Mesendoderm (in vitro differentiated cells): ENCODE results near the gene NXPH1.

ENCODE experiments used
- DNase-seq: peaks from one replicate; pipeline ENCODE4 v3.0.0; 2013
- H2AK5ac ChIP-seq: 2 replicates; pipeline ENCODE4 v1.6.1; 2013; ENCODE audit warnings: low read length, inconsistent platforms
- H2BK120ac ChIP-seq: 2 replicates; pipeline ENCODE4 v1.6.1; 2013; ENCODE audit warnings: low read depth, mild to moderate bottlenecking, low read length, moderate library complexity, mixed read lengths
- H2BK15ac ChIP-seq: replicated peaks from 2 replicates; pipeline ENCODE4 v1.6.1; 2013; ENCODE audit warnings: low read depth, mild to moderate bottlenecking, moderate library complexity
- H2BK5ac ChIP-seq: 2 replicates; pipeline ENCODE4 v1.6.1; 2013; ENCODE audit warnings: low read length, inconsistent platforms
- H3K18ac ChIP-seq: 2 replicates; pipeline ENCODE4 v1.6.1; 2013; ENCODE audit warnings: mild to moderate bottlenecking, low read length, mixed read lengths
- H3K23ac ChIP-seq: one replicate; pipeline ENCODE4 v1.6.1; 2013; ENCODE audit warnings: low read length
- H3K27ac ChIP-seq: 2 replicates; pipeline ENCODE4 v1.5.1; 2013; ENCODE audit warnings: low read depth, mild to moderate bottlenecking, inconsistent platforms, low read length, moderate library complexity
- H3K27me3 ChIP-seq: 2 replicates; pipeline ENCODE4 v1.6.1; 2013; ENCODE audit warnings: low read length, control low read depth, mild to moderate bottlenecking, inconsistent platforms; ENCODE audit not compliant: insufficient read depth, poor library complexity
- H3K36me3 ChIP-seq: 2 replicates; pipeline ENCODE4 v1.6.1; 2013; ENCODE audit warnings: low read length, inconsistent platforms; ENCODE audit not compliant: control insufficient read depth, insufficient read depth
- H3K4ac ChIP-seq: one replicate; pipeline ENCODE4 v1.6.1; 2013; ENCODE audit warnings: low read depth, mild to moderate bottlenecking, low read length, moderate library complexity
- H3K4me1 ChIP-seq: 2 replicates; pipeline ENCODE4 v1.6.1; 2013; ENCODE audit warnings: low read depth, low read length, inconsistent platforms; ENCODE audit not compliant: control insufficient read depth
- H3K4me2 ChIP-seq: 2 replicates; pipeline ENCODE4 v1.6.1; 2013; ENCODE audit warnings: low read length
- H3K4me3 ChIP-seq: 2 replicates; pipeline ENCODE4 v1.5.1; 2013; ENCODE audit warnings: mild to moderate bottlenecking, low read length
- H3K56ac ChIP-seq: one replicate; pipeline ENCODE4 v1.6.1; 2013; ENCODE audit warnings: low read length
- H3K79me1 ChIP-seq: 2 replicates; pipeline ENCODE4 v1.6.1; 2013; ENCODE audit warnings: low read length, inconsistent platforms
- H3K79me2 ChIP-seq: 2 replicates; pipeline ENCODE4 v1.6.1; 2013; ENCODE audit warnings: mild to moderate bottlenecking, low read length; ENCODE audit not compliant: control insufficient read depth, insufficient read depth
- H3K9ac ChIP-seq: 2 replicates; pipeline ENCODE4 v1.6.1; 2013; ENCODE audit warnings: low read length, inconsistent platforms
- H4K5ac ChIP-seq: one replicate; pipeline ENCODE4 v1.6.1; 2013; ENCODE audit warnings: low read length
- H4K8ac ChIP-seq: one replicate; pipeline ENCODE4 v1.6.1; 2013; ENCODE audit warnings: low read depth, mild to moderate bottlenecking, control low read depth, low read length, moderate library complexity
- WGBS: extraction: QIAGEN DNeasy Blood & Tissue Kit; methylation state at CpG from one replicate; pipeline ENCODE4 v1.1.7; 2013; ENCODE audit warnings: low lambda C conversion rate, missing lambda C conversion rate; ENCODE audit not compliant: insufficient coverage; ENCODE audit errors: extremely low coverage; 5-methylcytosine and 5-hydroxymethylcytosine counted together

The NXPH1 gene

DNA sequence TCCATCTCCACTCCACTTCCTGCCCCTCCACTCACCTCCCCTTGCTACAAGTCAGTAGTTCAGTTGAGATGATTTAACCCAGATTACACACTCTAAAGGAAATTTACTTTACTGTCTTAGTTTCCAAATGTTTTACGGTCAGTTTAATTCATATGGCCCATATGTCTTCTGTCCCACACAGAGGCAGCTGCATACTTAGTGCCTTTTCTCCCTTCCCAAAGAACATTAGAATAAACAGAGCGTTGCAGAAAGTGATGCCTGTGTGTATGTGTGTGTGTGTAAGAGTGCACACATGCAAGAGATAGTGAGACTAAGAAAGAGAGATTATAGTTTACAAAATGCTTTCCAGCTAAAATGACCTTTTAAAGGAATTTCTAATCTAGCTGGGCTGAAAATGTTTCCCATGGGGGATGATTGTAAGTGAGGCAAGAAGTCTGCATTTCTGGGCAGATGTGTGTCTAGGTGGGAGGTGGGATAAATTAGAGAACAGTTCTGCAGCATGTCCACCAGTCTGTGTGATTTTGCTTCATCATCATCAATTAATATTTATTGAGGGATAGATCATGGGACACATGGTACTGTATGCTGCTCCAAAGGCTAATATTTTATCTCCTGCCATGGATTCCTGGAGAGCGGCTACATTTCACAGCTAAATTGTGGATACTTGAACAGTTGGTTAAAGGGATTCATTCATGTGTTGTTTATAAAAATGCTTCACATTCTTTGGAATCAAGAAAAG, 81.5 kb downstream of the NXPH1 start:
- H3K79me1 ChIP-seq = no peaks in the 10 kb centered on the region
- H3K36me3 ChIP-seq = no peaks in the 10 kb centered on the region
- no peaks in the 10 kb centered on the region for H3K79me2 ChIP-seq
- no peak overlapping the region for H3K4me2 ChIP-seq
- H4K5ac ChIP-seq = no peak overlapping the region
- H3K9ac ChIP-seq = no peak overlapping the region
- no peak overlapping the region for H3K23ac ChIP-seq
- H2BK15ac ChIP-seq = no peak overlapping the region
- no peak overlapping the region for H3K18ac ChIP-seq
- no peaks in the 10 kb centered on the region for H3K27me3 ChIP-seq
- H3K56ac ChIP-seq = no peak overlapping the region
- WGBS = no CpG with 5 or more reads among the region's 3 CpGs
- H2BK120ac ChIP-seq = no peak overlapping the region
- H2AK5ac ChIP-seq = no peak overlapping the region
- no peak overlapping the region for H2BK5ac ChIP-seq
- peak overlapping the region; percentile 39 for H4K8ac ChIP-seq
- no peak overlapping the region for H3K4me3 ChIP-seq
- H3K4ac ChIP-seq = no peak overlapping the region
- H3K27ac ChIP-seq = no peak overlapping the region
- H3K4me1 ChIP-seq = no peaks in the 10 kb centered on the region
- no peak for DNase-seq

- Histone ChIP-seq H2BK5ac (no peak overlapping the region), H3K4me2 (no peak overlapping the region), H2AK5ac (no peak overlapping the region), H3K27ac (no peak overlapping the region), H4K5ac (no peak overlapping the region), H3K56ac (no peak overlapping the region), H3K18ac (no peak overlapping the region), H3K4ac (no peak overlapping the region), H3K79me2 (no peaks in the 10 kb centered on the region), H3K27me3 (no peaks in the 10 kb centered on the region), H3K9ac (no peak overlapping the region), H4K8ac (no peak overlapping the region), H3K79me1 (no peaks in the 10 kb centered on the region), H2BK15ac (no peak overlapping the region), H3K4me1 (no peaks in the 10 kb centered on the region), H3K36me3 (no peaks in the 10 kb centered on the region), H2BK120ac (no peak overlapping the region), H3K23ac (no peak overlapping the region), H3K4me3 (no peak overlapping the region)
- no peak for DNase-seq
- WGBS = no CpG with 5 or more reads among the region's 5 CpGs
Observed at GRCh38 chr7:8515640-8516185, 82.3 kb downstream of the NXPH1 start.

- no peak overlapping the region for H3K4ac ChIP-seq
- H3K4me2 ChIP-seq = no peak overlapping the region
- no peak overlapping the region for H2AK5ac ChIP-seq
- H4K8ac ChIP-seq = no peak overlapping the region
- H3K9ac ChIP-seq = no peak overlapping the region
- no peak overlapping the region for H2BK120ac ChIP-seq
- no peaks in the 10 kb centered on the region for H3K27me3 ChIP-seq
- no peak overlapping the region for H3K4me3 ChIP-seq
- H2BK5ac ChIP-seq = no peak overlapping the region
- H2BK15ac ChIP-seq = no peak overlapping the region
- H3K18ac ChIP-seq = no peak overlapping the region
- no peaks in the 10 kb centered on the region for H3K36me3 ChIP-seq
- no peak overlapping the region for H3K23ac ChIP-seq
- H3K56ac ChIP-seq = no peak overlapping the region
- no peak overlapping the region for H3K27ac ChIP-seq
- H3K4me1 ChIP-seq = no peaks in the 10 kb centered on the region
- WGBS = no CpG with 5 or more reads among the region's 2 CpGs
- no peak overlapping the region for H4K5ac ChIP-seq
- no peaks in the 10 kb centered on the region for H3K79me1 ChIP-seq
- H3K79me2 ChIP-seq = no peaks in the 10 kb centered on the region
- no peak for DNase-seq
Observed at GRCh38 chr7:8516976-8517375, 83.6 kb downstream of the NXPH1 start.

DNA sequence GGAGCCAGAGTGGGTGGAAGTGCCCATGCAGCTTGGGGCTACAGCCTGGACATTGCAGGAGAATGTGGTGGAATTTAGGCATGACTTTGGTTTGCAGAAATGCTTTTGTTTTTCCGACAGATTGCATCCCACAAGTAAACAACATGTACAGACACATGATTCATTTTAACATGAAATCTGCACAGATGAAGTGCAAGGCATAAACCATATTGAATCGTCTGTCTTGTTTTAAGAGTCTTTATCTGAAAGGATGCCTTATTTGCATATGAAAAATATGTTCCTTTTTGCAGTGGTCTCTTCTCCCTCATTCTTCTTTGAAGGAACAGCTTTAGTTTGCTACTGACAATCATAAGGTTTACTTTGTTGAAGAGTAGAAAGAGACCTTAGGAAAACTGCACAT, 94.9 kb downstream of the NXPH1 start:
- Histone ChIP-seq H2BK15ac (no peak overlapping the region), H3K27me3 (no peaks in the 10 kb centered on the region), H3K18ac (no peak overlapping the region), H4K8ac (no peak overlapping the region), H4K5ac (no peak overlapping the region), H2AK5ac (no peak overlapping the region), H3K4me2 (no peak overlapping the region), H3K79me2 (no peaks in the 10 kb centered on the region), H3K36me3 (no peaks in the 10 kb centered on the region), H3K9ac (no peak overlapping the region), H3K4me3 (no peak overlapping the region), H3K79me1 (no peaks in the 10 kb centered on the region), H3K23ac (no peak overlapping the region), H2BK120ac (no peak overlapping the region), H2BK5ac (no peak overlapping the region), H3K27ac (no peak overlapping the region), H3K4ac (no peak overlapping the region), H3K56ac (no peak overlapping the region), H3K4me1 (no peaks in the 10 kb centered on the region)
- DNase-seq = no peak
- WGBS = no CpG with 5 or more reads among the region's 2 CpGs

DNA sequence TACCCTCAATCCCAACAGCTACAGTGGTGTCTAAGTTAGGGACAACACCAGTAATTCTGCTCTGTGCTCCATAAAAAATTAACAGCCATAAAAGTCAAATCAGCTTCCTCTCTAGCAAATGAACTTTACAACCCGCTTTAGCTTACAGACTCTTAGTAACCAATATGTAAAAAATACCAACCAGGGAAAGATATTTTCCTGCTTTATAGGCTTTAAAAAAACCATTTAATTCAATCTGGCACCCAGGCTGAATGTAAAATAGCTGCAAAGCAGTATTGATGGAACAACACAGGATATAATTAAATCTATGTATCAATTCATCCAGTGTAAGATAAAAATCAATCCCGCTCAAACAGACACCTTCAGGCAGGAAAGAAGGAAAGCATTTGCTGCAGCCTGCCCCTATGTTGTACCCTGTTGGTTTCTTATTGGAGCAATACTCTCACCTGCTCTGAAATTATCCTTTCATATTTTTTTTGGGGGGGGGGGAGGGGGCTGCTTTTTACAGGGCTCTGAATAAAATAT, 98.6 kb downstream of the NXPH1 start:
- H2BK5ac ChIP-seq = no peak overlapping the region
- no peak for DNase-seq
- no peak overlapping the region for H3K4me3 ChIP-seq
- H3K27ac ChIP-seq = no peak overlapping the region
- H3K4me2 ChIP-seq = no peak overlapping the region
- H3K27me3 ChIP-seq = no peaks in the 10 kb centered on the region
- H2BK120ac ChIP-seq = no peak overlapping the region
- no peak overlapping the region for H4K5ac ChIP-seq
- H3K79me2 ChIP-seq = no peaks in the 10 kb centered on the region
- H3K4me1 ChIP-seq = no peaks in the 10 kb centered on the region
- H3K4ac ChIP-seq = no peak overlapping the region
- H2BK15ac ChIP-seq = no peak overlapping the region
- no peak overlapping the region for H4K8ac ChIP-seq
- H2AK5ac ChIP-seq = no peak overlapping the region
- no peaks in the 10 kb centered on the region for H3K36me3 ChIP-seq
- H3K18ac ChIP-seq = no peak overlapping the region
- WGBS = no CpG with 5 or more reads among the region's 2 CpGs
- H3K79me1 ChIP-seq = no peaks in the 10 kb centered on the region
- H3K23ac ChIP-seq = no peak overlapping the region
- H3K9ac ChIP-seq = no peak overlapping the region
- H3K56ac ChIP-seq = no peak overlapping the region
